ENCODE data around the gene SYNE1. TPM values are rescaled to one million over a fixed set of nuclear protein-coding genes. Genes with fewer than 3 reads are reported as not detected.

Gene SYNE1
- total RNA-seq, 1 donor from 2014 or later = 166 TPM

GRCh38 chr6:152295920-152296319, 341.2 kb downstream of the SYNE1 start:
- intact Hi-C loops (cut with DNase I) = no loop called here
- TF ChIP-seq CTCF (IDR thresholded peaks at IDR 0.05) = no peak
- peaks cover 39% of the 10 kb centered on the region for H3K4me1 ChIP-seq
- no peaks in the 10 kb centered on the region for H3K27me3 ChIP-seq (ENCODE audit: low read depth)
- ATAC-seq = no peak
- no peaks in the 10 kb centered on the region for H3K9me3 ChIP-seq
- no peak overlapping the region for H3K4me3 ChIP-seq
- no peak for DNase-seq
- H3K27ac ChIP-seq = peak overlapping the region; percentile 19
- peaks cover 50% of the 10 kb centered on the region for H3K36me3 ChIP-seq

- no peak overlapping the region for H3K4me3 ChIP-seq
- H3K9me3 ChIP-seq = no peaks in the 10 kb centered on the region
- no peaks in the 10 kb centered on the region for H3K27me3 ChIP-seq (ENCODE audit: low read depth)
- peak; percentile 56 to 62 for ATAC-seq
- TF ChIP-seq CTCF (IDR thresholded peaks at IDR 0.05) = no peak
- peaks cover 33% of the 10 kb centered on the region for H3K4me1 ChIP-seq
- DNase-seq = no peak
- H3K27ac ChIP-seq = no peak overlapping the region
- intact Hi-C loops (cut with DNase I) = no loop called here
- peaks cover 51% of the 10 kb centered on the region for H3K36me3 ChIP-seq
These were observed 341.8 kb downstream of the SYNE1 start for GRCh38 chr6:152295346-152295745.

GRCh38 chr6:152293404-152293803, 343.8 kb downstream of the SYNE1 start:
- intact Hi-C loops (cut with DNase I) = no loop called here
- TF ChIP-seq CTCF (IDR thresholded peaks at IDR 0.05) = no peak
- no peaks in the 10 kb centered on the region for H3K27me3 ChIP-seq (ENCODE audit: low read depth)
- DNase-seq (no peak), ATAC-seq (no peak)
- H3K27ac ChIP-seq = no peak overlapping the region
- peaks cover 67% of the 10 kb centered on the region for H3K36me3 ChIP-seq
- peaks cover 18% of the 10 kb centered on the region for H3K4me1 ChIP-seq
- no peak overlapping the region for H3K4me3 ChIP-seq
- H3K9me3 ChIP-seq = no peaks in the 10 kb centered on the region

GRCh38 chr6:152292555-152292954, 344.6 kb downstream of the SYNE1 start:
- intact Hi-C loops (cut with DNase I) = no loop called here

GRCh38 chr6:152290693-152291092, 346.5 kb downstream of the SYNE1 start:
- Histone ChIP-seq H3K4me3 (no peak overlapping the region), H3K36me3 (peaks cover 86% of the 10 kb centered on the region), H3K27me3 (ENCODE audit: low read depth) (no peaks in the 10 kb centered on the region), H3K27ac (no peak overlapping the region), H3K9me3 (no peaks in the 10 kb centered on the region), H3K4me1 (peaks cover 2% of the 10 kb centered on the region)
- intact Hi-C loops (cut with DNase I) = no loop called here
- ATAC-seq (no peak), DNase-seq (no peak)
- TF ChIP-seq CTCF (IDR thresholded peaks at IDR 0.05) = no peak

More at GRCh38 chr6:152292555-152292954, 344.6 kb downstream of the SYNE1 start:
- Histone ChIP-seq H3K9me3 (no peaks in the 10 kb centered on the region), H3K27ac (no peak overlapping the region), H3K27me3 (ENCODE audit: low read depth) (no peaks in the 10 kb centered on the region), H3K4me3 (no peak overlapping the region), H3K4me1 (peaks cover 18% of the 10 kb centered on the region), H3K36me3 (peaks cover 76% of the 10 kb centered on the region)
- TF ChIP-seq CTCF (IDR thresholded peaks at IDR 0.05) = no peak
- no peak for ATAC-seq
- DNase-seq = no peak

Data from lower lobe of right lung (tissue), 2 donors.